Astrocyte (in vitro differentiated cells and primary cell): Measurements from ENCODE around the gene ARHGAP6.

Experiments used
- EZH2 ChIP-seq: IDR thresholded peaks from 2 replicates; pipeline ENCODE4 v1.6.1; 2012; ENCODE audit warnings: mild to moderate bottlenecking, low read length, inconsistent platforms; ENCODE audit not compliant: insufficient read depth
- TF ChIP-seq, protein P1 (sequence below): IDR thresholded peaks from 2 replicates; pipeline ENCODE4 v1.5.1; 2011; ENCODE audit warnings: low read depth, mild to moderate bottlenecking, inconsistent platforms, low read length, moderate library complexity; ENCODE audit not compliant: insufficient read depth

DNA sequence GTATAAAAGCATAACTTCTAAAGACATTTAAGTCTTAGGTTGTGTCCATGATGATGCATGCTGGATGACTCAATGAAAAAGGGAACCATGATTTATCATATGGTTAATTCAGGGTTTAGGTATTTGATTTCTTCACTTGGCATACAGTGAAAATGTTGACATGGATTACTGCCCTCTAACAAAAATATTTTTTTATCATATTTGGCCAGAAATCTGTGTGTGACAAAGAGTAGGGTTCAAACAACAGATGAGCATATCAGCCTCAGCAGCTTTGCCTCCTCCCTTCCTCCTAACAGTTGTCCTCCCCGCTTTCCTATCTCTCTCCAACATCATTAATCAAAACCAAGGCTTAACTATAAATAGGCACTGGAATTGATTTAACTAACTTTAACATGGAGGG, 46.3 kb downstream of the ARHGAP6 start:
- TF ChIP-seq, protein P1, sequence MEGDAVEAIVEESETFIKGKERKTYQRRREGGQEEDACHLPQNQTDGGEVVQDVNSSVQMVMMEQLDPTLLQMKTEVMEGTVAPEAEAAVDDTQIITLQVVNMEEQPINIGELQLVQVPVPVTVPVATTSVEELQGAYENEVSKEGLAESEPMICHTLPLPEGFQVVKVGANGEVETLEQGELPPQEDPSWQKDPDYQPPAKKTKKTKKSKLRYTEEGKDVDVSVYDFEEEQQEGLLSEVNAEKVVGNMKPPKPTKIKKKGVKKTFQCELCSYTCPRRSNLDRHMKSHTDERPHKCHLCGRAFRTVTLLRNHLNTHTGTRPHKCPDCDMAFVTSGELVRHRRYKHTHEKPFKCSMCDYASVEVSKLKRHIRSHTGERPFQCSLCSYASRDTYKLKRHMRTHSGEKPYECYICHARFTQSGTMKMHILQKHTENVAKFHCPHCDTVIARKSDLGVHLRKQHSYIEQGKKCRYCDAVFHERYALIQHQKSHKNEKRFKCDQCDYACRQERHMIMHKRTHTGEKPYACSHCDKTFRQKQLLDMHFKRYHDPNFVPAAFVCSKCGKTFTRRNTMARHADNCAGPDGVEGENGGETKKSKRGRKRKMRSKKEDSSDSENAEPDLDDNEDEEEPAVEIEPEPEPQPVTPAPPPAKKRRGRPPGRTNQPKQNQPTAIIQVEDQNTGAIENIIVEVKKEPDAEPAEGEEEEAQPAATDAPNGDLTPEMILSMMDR: no peak
- no peak for TF ChIP-seq EZH2
